ACC112 (cell line): ENCODE results near the gene SNTG2.
"Not testable (repeated sequence)": the region's sequence is repeated elsewhere in the genome, so short reads cannot be mapped to it uniquely, and the experiment has no call there.

Experiments
- H2AFZ ChIP-seq: fragments of 200-600 bp; sonication (generic); one replicate; pipeline ENCODE4 v1.6.0; 2017; ENCODE audit warnings: antibody characterized with exemption, low read length; ENCODE audit not compliant: unreplicated experiment
- H3K27ac ChIP-seq: fragments of 200-600 bp; sonication (generic); 2 replicates; pipeline ENCODE4 v1.5.1; 2014; ENCODE audit warnings: low read depth, mild to moderate bottlenecking, antibody characterized with exemption, low read length, moderate library complexity
- H3K27me3 ChIP-seq: fragments of 200-600 bp; sonication (generic); 2 replicates; pipeline ENCODE4 v1.6.1; 2014; ENCODE audit warnings: mild to moderate bottlenecking, antibody characterized with exemption, low read length, moderate library complexity, mixed read lengths; ENCODE audit not compliant: insufficient read depth
- H3K36me3 ChIP-seq: fragments of 200-600 bp; sonication (generic); 2 replicates; pipeline ENCODE4 v1.6.1; 2016; ENCODE audit warnings: mild to moderate bottlenecking, antibody characterized with exemption, low read length, moderate library complexity, mixed read lengths; ENCODE audit not compliant: insufficient read depth
- H3K4me1 ChIP-seq: fragments of 200-600 bp; sonication (generic); one replicate; pipeline ENCODE4 v1.6.1; 2016; ENCODE audit warnings: low read length, mixed read lengths; ENCODE audit not compliant: insufficient read depth, unreplicated experiment, control insufficient read depth
- H3K4me3 ChIP-seq: fragments of 200-600 bp; sonication (generic); 2 replicates; pipeline ENCODE4 v1.5.1; 2014; ENCODE audit warnings: mild to moderate bottlenecking, low read depth, low read length
- H3K79me2 ChIP-seq: fragments of 200-600 bp; sonication (generic); one replicate; pipeline ENCODE4 v1.6.0; 2016; ENCODE audit warnings: low read length; ENCODE audit not compliant: control insufficient read depth, unreplicated experiment, insufficient read depth

The SNTG2 gene

GRCh38 chr2:1099418-1099817 is 148.8 kb downstream of the SNTG2 start:
- H3K4me1 ChIP-seq, result no peaks in the 10 kb centered on the region
- H3K79me2 ChIP-seq, result no peaks in the 10 kb centered on the region
- H2AFZ ChIP-seq, result no peak overlapping the region
- no peak overlapping the region for H3K4me3 ChIP-seq
- H3K27ac ChIP-seq, result no peak overlapping the region
- no peaks in the 10 kb centered on the region for H3K27me3 ChIP-seq
- no peaks in the 10 kb centered on the region for H3K36me3 ChIP-seq

GRCh38 chr2:1101011-1101782 is 150.5 kb downstream of the SNTG2 start:
- H3K4me1 ChIP-seq, result no peaks in the 10 kb centered on the region
- H2AFZ ChIP-seq, result no peak overlapping the region
- H3K27me3 ChIP-seq, result no peaks in the 10 kb centered on the region
- no peaks in the 10 kb centered on the region for H3K36me3 ChIP-seq
- no peaks in the 10 kb centered on the region for H3K79me2 ChIP-seq
- H3K4me3 ChIP-seq, result no peak overlapping the region
- H3K27ac ChIP-seq, result no peak overlapping the region

- Histone ChIP-seq H3K27ac (no peak overlapping the region), H3K79me2 (no peaks in the 10 kb centered on the region), H3K36me3 (no peaks in the 10 kb centered on the region), H3K27me3 (no peaks in the 10 kb centered on the region), H2AFZ (no peak overlapping the region), H3K4me1 (no peaks in the 10 kb centered on the region), H3K4me3 (no peak overlapping the region)
Measured at GRCh38 chr2:1101982-1102590, 151.4 kb downstream of the SNTG2 start.

- no peak overlapping the region for H3K27ac ChIP-seq
- H3K36me3 ChIP-seq, result no peaks in the 10 kb centered on the region
- H3K4me3 ChIP-seq, result no peak overlapping the region
- H3K4me1 ChIP-seq, result no peaks in the 10 kb centered on the region
- H3K79me2 ChIP-seq, result no peaks in the 10 kb centered on the region
- no peak overlapping the region for H2AFZ ChIP-seq
- H3K27me3 ChIP-seq, result no peaks in the 10 kb centered on the region
Measured at GRCh38 chr2:1104364-1104763, 153.7 kb downstream of the SNTG2 start.

- not testable (repeated sequence) for H3K79me2 ChIP-seq, H2AFZ ChIP-seq, H3K4me1 ChIP-seq, H3K27ac ChIP-seq, H3K36me3 ChIP-seq, H3K4me3 ChIP-seq, H3K27me3 ChIP-seq
Measured at GRCh38 chr2:1106344-1106743, 155.7 kb downstream of the SNTG2 start.

GRCh38 chr2:1115843-1116539 is 165.3 kb downstream of the SNTG2 start:
- H3K36me3 ChIP-seq, result no peaks in the 10 kb centered on the region
- no peaks in the 10 kb centered on the region for H3K79me2 ChIP-seq
- H3K4me3 ChIP-seq, result no peak overlapping the region
- no peaks in the 10 kb centered on the region for H3K4me1 ChIP-seq
- no peak overlapping the region for H3K27ac ChIP-seq
- no peaks in the 10 kb centered on the region for H3K27me3 ChIP-seq
- no peak overlapping the region for H2AFZ ChIP-seq

- Histone ChIP-seq H3K4me1 (no peaks in the 10 kb centered on the region), H2AFZ (no peak overlapping the region), H3K27ac (no peak overlapping the region), H3K79me2 (no peaks in the 10 kb centered on the region), H3K27me3 (no peaks in the 10 kb centered on the region), H3K4me3 (no peak overlapping the region), H3K36me3 (no peaks in the 10 kb centered on the region)
Measured at GRCh38 chr2:1117569-1117968, 166.9 kb downstream of the SNTG2 start.

GRCh38 chr2:1125217-1125616 is 174.6 kb downstream of the SNTG2 start:
- no peaks in the 10 kb centered on the region for H3K4me1 ChIP-seq
- H3K4me3 ChIP-seq, result no peak overlapping the region
- no peak overlapping the region for H3K27ac ChIP-seq
- no peaks in the 10 kb centered on the region for H3K36me3 ChIP-seq
- H3K79me2 ChIP-seq, result no peaks in the 10 kb centered on the region
- no peak overlapping the region for H2AFZ ChIP-seq
- H3K27me3 ChIP-seq, result no peaks in the 10 kb centered on the region

- Histone ChIP-seq H3K4me1 (no peaks in the 10 kb centered on the region), H3K4me3 (no peak overlapping the region), H3K79me2 (no peaks in the 10 kb centered on the region), H3K36me3 (no peaks in the 10 kb centered on the region), H2AFZ (no peak overlapping the region), H3K27me3 (no peaks in the 10 kb centered on the region), H3K27ac (no peak overlapping the region)
Measured at GRCh38 chr2:1125633-1126370, 175.2 kb downstream of the SNTG2 start.

- no peak overlapping the region for H3K27ac ChIP-seq
- H3K79me2 ChIP-seq, result no peaks in the 10 kb centered on the region
- H3K4me3 ChIP-seq, result no peak overlapping the region
- H3K36me3 ChIP-seq, result no peaks in the 10 kb centered on the region
- H3K27me3 ChIP-seq, result no peaks in the 10 kb centered on the region
- H3K4me1 ChIP-seq, result no peaks in the 10 kb centered on the region
- H2AFZ ChIP-seq, result no peak overlapping the region
Measured at GRCh38 chr2:1129982-1130381, 179.3 kb downstream of the SNTG2 start.
